Stimulated activated memory B cell treated with anti-CD40 and anti-IgM and Interleukin-4, amounts not matched to agents 10 μg/mL and 1 μg/mL and 100 μg/mL, for 72 hours (primary cell): ENCODE data around the gene CMSS1.

ENCODE experiments used
- ATAC-seq: fragments of 150-1000 bp; cut with Tn5 transposase; 2 replicates; pipeline ENCODE4 v1.10.0; 2021
- H3K27ac Mint-ChIP-seq: one replicate; pipeline ENCODE4 v1.8.0; 2022; ENCODE audit warnings: mild to moderate bottlenecking, mixed read lengths
- H3K27me3 Mint-ChIP-seq: one replicate; pipeline ENCODE4 v1.8.0; 2022; ENCODE audit warnings: mixed read lengths
- H3K36me3 Mint-ChIP-seq: one replicate; pipeline ENCODE4 v1.8.0; 2022; ENCODE audit warnings: mixed read lengths
- H3K4me1 Mint-ChIP-seq: one replicate; pipeline ENCODE4 v1.8.0; 2022; ENCODE audit warnings: mixed read lengths
- H3K4me3 Mint-ChIP-seq: one replicate; pipeline ENCODE4 v1.8.0; 2022; ENCODE audit warnings: mild to moderate bottlenecking, moderate library complexity, mixed read lengths
- H3K9me3 Mint-ChIP-seq: one replicate; pipeline ENCODE4 v1.8.0; 2022; ENCODE audit warnings: mixed read lengths

CMSS1 gene

DNA sequence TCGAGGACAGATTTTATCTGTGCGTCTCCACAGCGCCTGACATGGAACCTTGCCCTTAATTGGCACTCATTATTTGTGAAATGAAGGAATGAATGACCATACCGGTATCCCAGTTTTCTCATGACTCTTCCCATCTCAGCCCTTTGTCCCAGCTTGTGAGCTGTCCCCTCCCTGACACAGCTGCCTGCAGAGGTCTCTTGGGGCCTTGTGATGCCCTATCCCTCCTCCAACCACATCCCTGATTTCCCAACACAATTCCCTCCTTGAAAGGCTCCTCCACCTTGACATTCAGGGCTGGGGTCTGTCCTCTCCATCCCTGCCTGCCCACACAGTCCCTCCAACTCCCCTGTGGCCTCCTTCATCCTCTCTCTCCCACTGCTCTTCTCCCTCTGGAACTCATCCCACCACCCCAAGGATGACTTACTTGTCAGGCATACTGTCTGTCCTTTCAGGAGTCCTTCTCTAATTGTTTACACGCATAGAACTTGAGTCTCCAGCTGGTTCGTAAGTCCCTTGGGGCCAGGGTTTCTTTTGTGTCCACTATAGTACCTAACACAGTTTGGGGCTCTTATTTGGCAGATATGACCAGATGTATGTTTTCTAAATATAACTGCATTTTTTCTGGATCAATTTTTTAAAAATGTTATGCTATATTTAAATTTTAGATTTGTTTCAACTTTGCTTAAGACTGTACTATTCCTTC is 332.2 kb downstream of the CMSS1 start:
- no peak overlapping the region for H3K27ac Mint-ChIP-seq
- no peaks in the 10 kb centered on the region for H3K4me1 Mint-ChIP-seq

GRCh38 chr3:100150473-100150872 is 332.8 kb downstream of the CMSS1 start:
- no peak overlapping the region for H3K4me3 Mint-ChIP-seq
- H3K27me3 Mint-ChIP-seq: no peaks in the 10 kb centered on the region
- no peak for ATAC-seq
- H3K36me3 Mint-ChIP-seq: peaks cover 63% of the 10 kb centered on the region
- no peak overlapping the region for H3K27ac Mint-ChIP-seq
- no peaks in the 10 kb centered on the region for H3K4me1 Mint-ChIP-seq
- H3K9me3 Mint-ChIP-seq: peaks cover 6% of the 10 kb centered on the region

More for the DNA sequence above, 332.2 kb downstream of the CMSS1 start:
- Mint-ChIP-seq H3K4me3 (no peak overlapping the region), H3K27me3 (no peaks in the 10 kb centered on the region), H3K9me3 (peaks cover under 1% of the 10 kb centered on the region), H3K36me3 (peaks cover 57% of the 10 kb centered on the region)
- ATAC-seq: no peak

DNA sequence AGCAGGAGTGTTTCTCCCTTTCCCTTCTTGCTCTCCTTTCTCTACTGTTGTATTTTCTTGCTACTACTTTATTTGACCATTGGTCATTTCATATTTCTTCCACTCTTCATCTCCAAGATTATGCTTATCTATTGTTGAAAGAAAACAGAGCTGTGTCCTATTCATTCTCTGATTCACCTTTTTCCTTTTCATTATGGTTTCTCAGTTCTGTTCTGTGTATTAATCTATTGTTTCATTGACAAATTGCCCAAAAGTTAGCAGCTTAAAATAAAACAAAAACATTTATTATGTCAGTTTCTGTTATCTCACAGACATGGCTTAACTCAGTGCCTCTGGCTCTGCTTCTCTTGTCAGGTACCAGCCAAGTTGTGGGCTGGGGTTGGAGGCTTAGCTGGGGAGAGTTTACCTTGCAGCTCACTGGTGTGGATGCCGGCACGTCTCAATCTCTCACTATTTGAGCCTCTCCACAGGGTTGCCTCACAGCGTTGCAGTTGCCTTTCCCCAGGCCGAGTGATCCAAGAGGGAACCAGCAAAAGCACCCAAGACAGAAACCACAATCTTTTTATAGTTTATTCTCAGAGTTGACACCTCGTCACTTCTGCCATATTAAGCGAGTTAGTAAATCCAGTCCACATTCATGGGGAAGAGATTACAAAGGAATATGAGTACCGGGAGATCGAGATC is 333.5 kb downstream of the CMSS1 start:
- Mint-ChIP-seq H3K36me3 (peaks cover 67% of the 10 kb centered on the region), H3K27ac (no peak overlapping the region), H3K27me3 (no peaks in the 10 kb centered on the region), H3K4me1 (no peaks in the 10 kb centered on the region), H3K4me3 (no peak overlapping the region), H3K9me3 (peaks cover 6% of the 10 kb centered on the region)
- ATAC-seq: no peak

- no peaks in the 10 kb centered on the region for H3K27me3 Mint-ChIP-seq
These were observed 336.5 kb downstream of the CMSS1 start for GRCh38 chr3:100154171-100154570.

GRCh38 chr3:100155128-100155527 is 337.5 kb downstream of the CMSS1 start:
- peaks cover 65% of the 10 kb centered on the region for H3K36me3 Mint-ChIP-seq
- ATAC-seq: no peak
- peaks cover 11% of the 10 kb centered on the region for H3K9me3 Mint-ChIP-seq

More at GRCh38 chr3:100154171-100154570, 336.5 kb downstream of the CMSS1 start:
- H3K36me3 Mint-ChIP-seq: peaks cover 71% of the 10 kb centered on the region
- peaks cover 11% of the 10 kb centered on the region for H3K9me3 Mint-ChIP-seq
- H3K4me1 Mint-ChIP-seq: no peaks in the 10 kb centered on the region
- no peak for ATAC-seq
- H3K4me3 Mint-ChIP-seq: no peak overlapping the region
- no peak overlapping the region for H3K27ac Mint-ChIP-seq

GRCh38 chr3:100155590-100155989 is 337.9 kb downstream of the CMSS1 start:
- Mint-ChIP-seq H3K4me1 (no peaks in the 10 kb centered on the region), H3K36me3 (peaks cover 66% of the 10 kb centered on the region)
- no peak for ATAC-seq

More at GRCh38 chr3:100155128-100155527, 337.5 kb downstream of the CMSS1 start:
- no peaks in the 10 kb centered on the region for H3K4me1 Mint-ChIP-seq
- no peak overlapping the region for H3K4me3 Mint-ChIP-seq
- H3K27ac Mint-ChIP-seq: no peak overlapping the region
- no peaks in the 10 kb centered on the region for H3K27me3 Mint-ChIP-seq

GRCh38 chr3:100157685-100158084 is 340.0 kb downstream of the CMSS1 start:
- H3K36me3 Mint-ChIP-seq: peaks cover 57% of the 10 kb centered on the region
- H3K4me1 Mint-ChIP-seq: no peaks in the 10 kb centered on the region
- no peak for ATAC-seq

More at GRCh38 chr3:100155590-100155989, 337.9 kb downstream of the CMSS1 start:
- H3K4me3 Mint-ChIP-seq: no peak overlapping the region
- peaks cover 11% of the 10 kb centered on the region for H3K9me3 Mint-ChIP-seq
- H3K27me3 Mint-ChIP-seq: no peaks in the 10 kb centered on the region
- H3K27ac Mint-ChIP-seq: no peak overlapping the region

GRCh38 chr3:100158918-100159330 is 341.3 kb downstream of the CMSS1 start:
- Mint-ChIP-seq H3K27me3 (no peaks in the 10 kb centered on the region), H3K4me1 (no peaks in the 10 kb centered on the region), H3K9me3 (peaks cover 11% of the 10 kb centered on the region), H3K36me3 (peaks cover 48% of the 10 kb centered on the region), H3K27ac (no peak overlapping the region), H3K4me3 (no peak overlapping the region)
- no peak for ATAC-seq

More at GRCh38 chr3:100157685-100158084, 340.0 kb downstream of the CMSS1 start:
- Mint-ChIP-seq H3K27ac (no peak overlapping the region), H3K4me3 (no peak overlapping the region), H3K9me3 (peaks cover 11% of the 10 kb centered on the region), H3K27me3 (no peaks in the 10 kb centered on the region)

DNA sequence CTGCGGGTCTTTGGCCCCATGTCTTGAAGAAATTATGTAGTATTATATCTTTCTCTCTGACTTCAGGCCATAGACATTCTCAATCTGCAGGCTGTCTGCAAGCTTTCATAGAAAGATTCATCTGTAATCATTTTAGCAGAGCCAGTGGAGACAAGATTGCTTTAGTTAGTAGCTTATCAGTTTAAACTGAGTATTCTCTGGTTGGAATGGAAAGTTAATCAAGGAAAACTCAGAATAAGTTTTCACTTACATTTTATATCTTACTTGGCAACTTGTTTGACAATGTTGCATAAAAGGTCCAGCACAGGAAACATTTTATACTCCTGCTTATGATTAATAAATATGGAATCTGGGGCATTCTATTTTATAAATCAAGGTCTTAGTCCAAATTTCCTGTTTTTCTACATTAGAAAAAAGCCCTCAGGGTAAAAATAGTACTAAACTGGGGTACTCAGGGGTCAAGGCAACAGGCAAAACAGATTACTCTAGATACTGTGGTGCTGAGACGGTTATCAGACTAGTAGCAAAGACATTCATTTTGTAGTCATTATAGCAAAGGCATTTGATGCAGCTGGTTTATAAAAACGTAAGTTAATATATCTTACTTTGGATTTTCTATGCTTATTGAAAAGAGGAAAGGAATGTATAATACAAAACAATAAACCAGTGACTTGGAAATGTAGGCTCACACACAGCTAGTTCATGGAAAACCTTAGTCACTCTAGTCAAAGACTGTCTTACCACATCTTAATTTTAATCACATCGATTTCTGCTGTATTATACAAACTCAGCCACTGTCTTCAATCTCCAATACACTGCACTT is 341.9 kb downstream of the CMSS1 start:
- H3K4me3 Mint-ChIP-seq: no peak overlapping the region
- no peaks in the 10 kb centered on the region for H3K27me3 Mint-ChIP-seq
- no peak overlapping the region for H3K27ac Mint-ChIP-seq
- no peak for ATAC-seq
- peaks cover 11% of the 10 kb centered on the region for H3K9me3 Mint-ChIP-seq
- no peaks in the 10 kb centered on the region for H3K4me1 Mint-ChIP-seq
- H3K36me3 Mint-ChIP-seq: peaks cover 48% of the 10 kb centered on the region

DNA sequence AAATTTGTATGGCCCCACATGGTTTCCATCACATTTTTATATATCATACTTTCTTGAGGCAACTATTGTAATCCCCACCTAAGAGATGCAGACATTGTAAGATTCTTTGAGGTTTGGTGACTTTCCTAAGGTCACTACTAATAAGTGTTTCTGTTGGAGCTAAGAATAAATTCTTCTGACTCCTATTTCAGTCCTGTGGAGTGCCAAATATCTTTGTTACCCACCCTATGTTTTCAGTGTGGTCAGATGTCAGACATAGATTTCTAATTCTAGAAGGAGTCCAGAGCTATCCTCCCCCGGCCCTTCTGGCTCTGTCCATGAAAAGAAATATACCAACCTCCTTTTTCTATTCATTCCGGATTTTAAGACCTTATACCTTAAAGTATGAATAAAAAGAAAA is 342.9 kb downstream of the CMSS1 start:
- no peaks in the 10 kb centered on the region for H3K4me1 Mint-ChIP-seq
- no peak overlapping the region for H3K27ac Mint-ChIP-seq
- ATAC-seq: no peak
- H3K27me3 Mint-ChIP-seq: no peaks in the 10 kb centered on the region
- no peak overlapping the region for H3K4me3 Mint-ChIP-seq
- peaks cover 39% of the 10 kb centered on the region for H3K36me3 Mint-ChIP-seq
- H3K9me3 Mint-ChIP-seq: peaks cover 5% of the 10 kb centered on the region

GRCh38 chr3:100163787-100164186 is 346.1 kb downstream of the CMSS1 start:
- H3K4me1 Mint-ChIP-seq: no peaks in the 10 kb centered on the region
- H3K9me3 Mint-ChIP-seq: no peaks in the 10 kb centered on the region
- H3K4me3 Mint-ChIP-seq: no peak overlapping the region

DNA sequence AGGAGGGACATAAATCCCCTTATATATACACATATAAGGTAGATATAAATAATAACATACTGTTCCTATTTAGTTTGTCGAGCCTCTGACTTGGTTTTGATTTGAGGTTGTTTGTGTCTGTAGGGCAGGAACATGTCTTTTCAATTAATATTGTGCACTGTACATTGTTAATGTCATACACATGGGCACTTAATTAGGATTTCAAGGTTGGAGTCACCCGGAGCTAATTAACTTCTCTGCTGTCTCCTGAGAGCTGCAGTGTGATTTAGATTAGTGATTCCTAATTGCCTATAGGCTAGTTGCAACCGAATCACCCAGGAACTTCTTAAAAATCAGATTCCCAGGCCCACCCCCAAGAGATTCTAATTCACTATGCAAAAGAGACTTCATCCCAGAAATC is 347.1 kb downstream of the CMSS1 start:
- H3K27me3 Mint-ChIP-seq: no peaks in the 10 kb centered on the region
- no peaks in the 10 kb centered on the region for H3K4me1 Mint-ChIP-seq
- no peak overlapping the region for H3K27ac Mint-ChIP-seq
- ATAC-seq: no peak
- H3K36me3 Mint-ChIP-seq: peaks cover 39% of the 10 kb centered on the region
- H3K4me3 Mint-ChIP-seq: no peak overlapping the region
- no peaks in the 10 kb centered on the region for H3K9me3 Mint-ChIP-seq

More at GRCh38 chr3:100163787-100164186, 346.1 kb downstream of the CMSS1 start:
- peaks cover 31% of the 10 kb centered on the region for H3K36me3 Mint-ChIP-seq
- no peaks in the 10 kb centered on the region for H3K27me3 Mint-ChIP-seq
- no peak overlapping the region for H3K27ac Mint-ChIP-seq
- ATAC-seq: no peak

DNA sequence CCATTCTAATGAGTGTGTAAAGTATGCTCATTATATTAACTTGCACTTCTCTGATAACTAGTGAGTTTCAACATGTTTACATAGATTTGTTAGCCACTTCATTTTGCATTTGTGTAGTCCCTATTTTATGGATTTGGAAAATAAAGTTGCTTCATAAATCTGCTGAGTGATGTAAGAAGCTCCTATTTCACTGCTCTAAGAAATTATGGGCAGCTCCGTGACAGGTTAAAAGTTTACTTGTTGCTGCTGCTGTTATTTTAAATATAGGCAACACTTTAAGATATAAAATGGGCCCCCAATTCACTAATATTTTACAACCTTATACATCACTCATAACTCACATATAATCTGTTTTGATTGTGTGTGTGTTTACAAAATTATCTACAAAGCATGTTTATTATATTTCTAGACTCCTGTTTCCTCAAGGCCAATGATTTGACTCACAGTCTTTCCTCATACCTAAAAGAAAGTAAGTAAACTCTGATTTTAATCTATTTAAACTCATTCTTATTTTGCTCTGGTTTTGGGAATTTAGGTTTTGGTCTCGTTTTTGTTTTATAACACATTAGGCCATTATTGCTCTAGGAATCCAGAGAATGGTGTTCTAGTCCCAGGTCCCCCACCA is 348.4 kb downstream of the CMSS1 start:
- no peak for ATAC-seq
- Mint-ChIP-seq H3K4me3 (no peak overlapping the region), H3K4me1 (no peaks in the 10 kb centered on the region), H3K36me3 (peaks cover 34% of the 10 kb centered on the region), H3K9me3 (no peaks in the 10 kb centered on the region), H3K27ac (no peak overlapping the region), H3K27me3 (no peaks in the 10 kb centered on the region)

DNA sequence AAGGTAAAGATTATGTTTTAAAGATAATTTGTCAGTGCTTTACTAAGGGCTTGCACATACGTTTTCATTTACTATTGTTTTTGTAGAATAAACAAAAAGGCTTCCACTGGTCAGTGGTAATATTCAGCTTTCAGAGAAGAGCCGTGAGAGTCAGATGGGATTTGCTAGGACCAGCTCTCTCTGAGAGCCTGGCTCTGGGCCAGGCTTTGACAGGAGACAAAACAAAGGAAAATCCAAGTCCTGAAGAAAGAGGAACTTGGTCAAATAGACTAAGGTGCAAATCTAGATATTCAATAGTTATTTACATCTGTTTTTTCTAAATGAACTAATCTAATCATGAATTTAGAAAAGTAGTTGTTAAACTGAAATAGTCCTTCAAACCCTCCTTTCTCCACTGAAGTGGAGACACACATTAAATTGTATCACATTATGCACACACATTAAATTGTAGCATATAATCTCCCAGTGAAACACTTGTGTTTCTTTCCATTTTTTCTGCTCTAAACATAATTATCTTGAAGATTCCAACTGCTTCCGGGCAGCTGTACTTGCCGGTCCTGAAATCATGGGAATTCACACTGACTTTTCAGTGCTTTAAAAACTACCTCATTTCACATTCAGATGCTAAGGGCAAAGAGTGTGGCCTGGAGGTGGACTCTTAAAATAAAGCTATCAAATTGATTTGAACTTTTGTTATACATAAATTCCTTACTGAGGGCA is 351.7 kb downstream of the CMSS1 start:
- Mint-ChIP-seq H3K36me3 (peaks cover 51% of the 10 kb centered on the region), H3K9me3 (no peaks in the 10 kb centered on the region), H3K4me3 (no peak overlapping the region), H3K27me3 (no peaks in the 10 kb centered on the region), H3K27ac (no peak overlapping the region), H3K4me1 (no peaks in the 10 kb centered on the region)
- ATAC-seq: no peak
